Adipocyte (in vitro differentiated cells): ENCODE measurements around the gene MAN2B1.
"Not testable (repeated sequence)": the region's sequence is repeated elsewhere in the genome, so short reads cannot be mapped to it uniquely, and the experiment has no call there.

Experiments
- DNase-seq: peaks from one replicate; pipeline ENCODE4 v3.0.0-alpha.2; 2015; ENCODE audit warnings: low read depth
- H3K27me3 ChIP-seq: replicated peaks from 2 replicates; pipeline ENCODE4 v1.7.0; 2013; ENCODE audit warnings: mild to moderate bottlenecking, low read length, moderate library complexity; ENCODE audit not compliant: control insufficient read depth, insufficient read depth
- H3K36me3 ChIP-seq: 2 replicates; pipeline ENCODE4 v1.7.0; 2013; ENCODE audit warnings: low read length, mild to moderate bottlenecking, moderate library complexity; ENCODE audit not compliant: control insufficient read depth, insufficient read depth, severe bottlenecking
- H3K4me1 ChIP-seq: 2 replicates; pipeline ENCODE4 v1.7.0; 2013; ENCODE audit warnings: mild to moderate bottlenecking, low read length, moderate library complexity; ENCODE audit not compliant: control insufficient read depth, insufficient read depth
- H3K4me3 ChIP-seq: 2 replicates; pipeline ENCODE4 v1.7.0; 2013; ENCODE audit warnings: mild to moderate bottlenecking, low read length, moderate library complexity
- H3K9ac ChIP-seq: 2 replicates; pipeline ENCODE4 v1.7.0; 2013; ENCODE audit warnings: mild to moderate bottlenecking, low read length, moderate library complexity
- H3K9me3 ChIP-seq: 2 replicates; pipeline ENCODE4 v1.7.0; 2013; ENCODE audit warnings: mild to moderate bottlenecking, low read length, moderate library complexity; ENCODE audit not compliant: control insufficient read depth

Gene MAN2B1

DNA sequence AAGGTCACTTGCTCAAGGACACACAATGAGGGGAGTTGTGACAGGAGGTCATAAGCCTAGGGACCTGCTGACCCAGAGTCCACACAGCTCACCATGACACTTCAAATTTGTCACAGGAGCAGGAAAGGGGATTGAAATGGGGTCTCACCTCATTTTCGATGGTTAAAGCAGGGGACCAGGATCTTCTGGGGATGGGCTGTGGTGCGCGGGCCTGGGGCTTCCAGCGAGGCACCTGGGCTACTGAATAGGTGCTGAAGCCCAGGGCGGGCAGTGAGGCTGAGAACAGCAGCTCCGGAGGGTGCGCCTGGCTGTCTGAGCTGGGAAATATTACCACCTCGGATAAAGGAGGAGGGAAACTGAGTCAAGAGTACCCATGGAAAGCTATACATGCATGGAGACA is 11.0 kb downstream of the MAN2B1 start:
- DNase-seq, result no peak
- Histone ChIP-seq H3K4me1 (no peaks in the 10 kb centered on the region), H3K4me3 (no peak overlapping the region), H3K9me3 (no peaks in the 10 kb centered on the region), H3K9ac (no peak overlapping the region), H3K36me3 (peaks cover 52% of the 10 kb centered on the region), H3K27me3 (no peaks in the 10 kb centered on the region)

DNA sequence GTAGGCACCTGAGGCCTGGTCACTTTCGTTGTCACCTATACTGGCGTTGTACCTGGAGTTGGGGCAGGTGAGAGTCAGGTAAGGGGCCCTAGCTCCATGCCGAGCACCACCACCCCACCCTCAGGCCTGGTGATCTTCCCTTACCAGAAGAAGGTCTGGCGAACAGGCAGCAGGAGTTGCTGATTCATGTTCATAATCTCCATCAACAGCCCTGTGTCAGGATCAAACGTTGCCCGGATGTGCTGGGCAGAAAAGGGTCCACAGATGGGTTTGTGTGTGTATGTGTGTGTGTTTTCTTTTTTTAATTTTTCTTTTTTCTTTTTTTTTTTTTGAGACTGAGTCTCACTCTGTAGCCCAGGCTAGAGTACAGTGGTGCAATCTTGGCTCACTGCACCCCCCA is 14.3 kb downstream of the MAN2B1 start:
- no peak for DNase-seq
- no peak overlapping the region for H3K9ac ChIP-seq
- H3K4me1 ChIP-seq, result peaks cover 6% of the 10 kb centered on the region
- H3K36me3 ChIP-seq, result peaks cover 33% of the 10 kb centered on the region
- no peaks in the 10 kb centered on the region for H3K9me3 ChIP-seq
- no peak overlapping the region for H3K4me3 ChIP-seq
- no peaks in the 10 kb centered on the region for H3K27me3 ChIP-seq

DNA sequence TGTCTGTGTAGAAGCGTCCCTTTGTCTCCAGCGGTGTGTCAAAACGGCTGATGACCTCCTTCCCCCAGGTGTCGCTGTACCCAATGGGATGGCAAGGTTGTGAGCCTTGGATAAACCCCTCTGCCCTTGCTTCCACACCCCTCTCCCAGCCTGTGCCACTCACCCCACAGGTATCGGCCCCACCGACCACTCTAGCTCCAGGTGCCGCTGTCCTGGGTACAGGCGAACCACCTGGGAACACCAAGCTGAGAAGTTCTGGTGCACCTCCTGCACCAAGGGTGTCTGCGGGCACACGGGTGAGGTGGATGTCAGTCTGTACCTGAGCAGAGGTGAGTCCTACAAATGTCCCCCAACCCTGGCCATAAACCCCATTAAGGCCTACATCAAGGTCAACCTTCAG is 16.6 kb downstream of the MAN2B1 start:
- Histone ChIP-seq H3K9ac (no peak overlapping the region), H3K4me3 (no peak overlapping the region), H3K4me1 (peaks cover 6% of the 10 kb centered on the region), H3K9me3 (no peaks in the 10 kb centered on the region), H3K27me3 (no peaks in the 10 kb centered on the region), H3K36me3 (peaks cover 16% of the 10 kb centered on the region)
- no peak for DNase-seq

DNA sequence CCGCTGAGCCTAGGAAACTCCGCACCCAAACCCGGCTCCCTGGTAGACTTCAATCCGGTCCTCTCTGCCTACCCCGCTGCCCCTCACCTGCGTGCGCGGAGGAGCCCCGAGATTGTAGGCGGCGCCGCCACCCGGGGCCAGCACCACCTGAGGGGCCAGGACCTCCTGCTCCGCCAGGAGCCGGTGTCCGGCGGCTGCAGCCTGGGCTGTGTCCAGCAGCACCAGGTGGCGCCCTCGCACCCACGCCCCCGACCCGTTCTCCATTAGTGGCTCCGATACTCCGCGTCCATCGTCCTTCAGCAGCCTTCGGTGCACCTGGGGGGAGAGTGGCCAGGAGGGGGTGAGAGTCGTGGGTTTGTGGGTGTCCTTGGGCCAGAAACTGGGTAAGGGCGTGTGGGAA is 18.5 kb downstream of the MAN2B1 start:
- H3K27me3 ChIP-seq, result no peaks in the 10 kb centered on the region
- H3K9me3 ChIP-seq, result no peaks in the 10 kb centered on the region
- H3K4me1 ChIP-seq, result peaks cover 6% of the 10 kb centered on the region
- H3K36me3 ChIP-seq, result peaks cover 12% of the 10 kb centered on the region
- DNase-seq, result no peak
- no peak overlapping the region for H3K9ac ChIP-seq
- no peak overlapping the region for H3K4me3 ChIP-seq

DNA sequence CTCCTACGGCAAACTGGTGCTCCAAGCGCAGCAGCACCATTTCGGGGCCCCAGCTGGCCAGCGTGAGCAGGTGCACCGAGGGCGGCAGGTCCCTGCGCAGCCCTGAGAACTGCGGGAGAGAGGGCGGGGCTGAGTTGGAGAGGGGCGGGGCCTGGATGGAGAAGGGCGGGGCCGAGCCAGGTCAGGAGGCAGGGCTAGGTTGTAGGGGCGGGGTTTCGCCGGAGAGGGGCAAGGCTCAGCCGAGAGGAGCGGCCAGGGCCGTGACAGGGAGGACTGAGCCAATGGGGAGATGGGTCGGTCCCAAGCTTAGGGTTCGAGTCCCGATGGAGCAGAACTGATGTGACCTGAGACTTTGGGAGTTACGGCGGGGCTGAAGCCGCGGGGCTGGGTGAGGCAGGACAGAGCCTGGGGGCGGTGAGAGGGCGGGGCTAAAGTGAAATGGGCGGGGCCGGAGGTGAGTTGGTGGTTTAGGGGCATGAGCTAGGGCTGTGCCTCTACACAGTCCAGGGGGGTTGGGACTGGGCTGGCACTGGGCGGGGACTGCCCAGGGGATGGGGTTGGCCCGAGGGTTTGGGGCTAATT is 19.0 kb downstream of the MAN2B1 start:
- Histone ChIP-seq H3K27me3 (no peaks in the 10 kb centered on the region), H3K4me3 (no peak overlapping the region), H3K36me3 (peaks cover 12% of the 10 kb centered on the region), H3K9ac (no peak overlapping the region), H3K9me3 (no peaks in the 10 kb centered on the region), H3K4me1 (peaks cover 6% of the 10 kb centered on the region)
- peak; percentile 69 for DNase-seq

DNA sequence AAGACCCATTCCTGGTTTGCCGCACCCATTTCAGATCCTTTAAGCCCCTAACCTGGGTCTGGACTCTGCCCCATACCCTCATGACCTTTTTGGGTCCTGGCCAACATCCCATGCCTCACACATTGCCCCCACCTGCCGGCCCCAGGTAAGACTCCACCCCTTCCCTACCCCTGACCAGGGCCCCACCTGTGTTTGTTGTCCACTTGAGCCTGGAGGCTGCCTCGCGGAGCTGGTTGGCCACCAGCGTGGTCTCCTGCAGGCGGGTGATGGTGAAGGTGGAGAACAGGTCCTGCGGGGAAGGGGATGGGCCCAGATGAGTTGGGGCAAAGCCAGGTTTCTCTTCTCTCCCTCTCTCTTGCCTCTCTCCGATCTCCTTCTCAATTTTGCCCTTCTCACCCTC is 19.5 kb downstream of the MAN2B1 start:
- H3K27me3 ChIP-seq, result no peaks in the 10 kb centered on the region
- no peak overlapping the region for H3K9ac ChIP-seq
- H3K36me3 ChIP-seq, result peaks cover 10% of the 10 kb centered on the region
- H3K4me3 ChIP-seq, result no peak overlapping the region
- peaks cover 6% of the 10 kb centered on the region for H3K4me1 ChIP-seq
- DNase-seq, result no peak
- H3K9me3 ChIP-seq, result no peaks in the 10 kb centered on the region

DNA sequence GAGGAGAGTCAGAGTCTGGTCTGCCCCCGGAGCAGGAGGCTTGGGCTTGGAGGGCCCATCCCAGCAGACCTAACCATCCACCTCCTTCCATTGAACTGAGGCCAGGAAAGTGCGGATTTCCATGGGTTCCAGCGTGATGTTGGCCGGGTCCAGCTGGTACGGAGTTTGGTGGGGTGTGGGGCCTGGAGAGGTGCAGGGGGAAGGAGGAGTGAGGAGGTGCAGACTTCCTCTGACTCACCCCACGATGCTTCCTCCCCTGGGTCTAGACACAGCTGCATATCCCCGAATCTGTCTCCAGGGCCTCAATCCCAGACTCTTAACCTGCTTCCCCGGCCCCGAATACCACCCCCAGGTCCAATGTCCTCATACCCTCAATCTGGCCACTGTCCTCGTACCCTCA is 20.0 kb downstream of the MAN2B1 start:
- Histone ChIP-seq H3K36me3 (peaks cover 5% of the 10 kb centered on the region), H3K4me1 (peaks cover 6% of the 10 kb centered on the region)

DNA sequence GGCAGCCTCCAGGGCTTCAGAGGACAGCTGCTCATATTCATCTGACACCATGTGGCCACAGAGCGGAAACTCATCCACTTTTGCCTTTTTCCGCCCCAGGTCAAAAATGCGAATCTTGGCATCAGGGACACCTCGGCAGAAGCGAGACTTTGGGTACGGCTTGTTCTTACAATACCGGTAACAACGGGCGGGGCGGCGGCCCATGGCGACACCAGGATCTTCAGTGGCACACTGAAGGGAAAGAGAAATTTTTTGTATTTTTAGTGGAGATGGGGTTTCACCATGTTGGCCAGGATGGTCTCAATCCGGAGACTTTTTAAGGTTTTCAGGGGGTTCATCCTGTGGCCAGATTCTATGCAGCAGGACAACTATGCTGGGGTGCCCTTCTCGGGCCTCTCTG is 22.8 kb downstream of the MAN2B1 start:
- H3K36me3 ChIP-seq, H3K9me3 ChIP-seq, H3K27me3 ChIP-seq, DNase-seq, H3K4me3 ChIP-seq, H3K9ac ChIP-seq: not testable (repeated sequence)
- peaks cover 11% of the 10 kb centered on the region for H3K4me1 ChIP-seq

More for the DNA sequence above, 20.0 kb downstream of the MAN2B1 start:
- no peak overlapping the region for H3K4me3 ChIP-seq
- no peaks in the 10 kb centered on the region for H3K27me3 ChIP-seq
- no peaks in the 10 kb centered on the region for H3K9me3 ChIP-seq
- H3K9ac ChIP-seq, result no peak overlapping the region
- no peak for DNase-seq

DNA sequence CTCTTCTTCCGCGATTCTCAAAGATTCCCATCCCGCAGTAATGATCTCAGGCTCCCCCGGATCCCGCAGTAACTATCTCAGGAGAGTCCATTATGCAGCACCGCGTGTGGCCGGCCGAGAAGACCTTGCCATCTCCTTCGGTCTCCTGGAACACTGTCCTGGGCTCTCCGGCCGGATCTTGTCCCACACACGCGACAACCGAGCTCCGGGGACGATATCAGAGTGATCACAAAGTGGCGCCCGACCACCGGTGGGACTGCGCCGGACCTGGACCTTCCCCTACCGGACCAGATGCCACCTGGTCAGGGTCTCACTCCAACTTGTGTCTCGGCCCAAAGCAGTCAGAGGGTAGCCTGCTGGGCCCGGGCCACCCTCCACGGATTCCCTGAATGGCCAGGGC is 24.0 kb downstream of the MAN2B1 start:
- H3K27me3 ChIP-seq, result no peaks in the 10 kb centered on the region
- peaks cover 5% of the 10 kb centered on the region for H3K4me1 ChIP-seq
- no peak for DNase-seq
- no peaks in the 10 kb centered on the region for H3K36me3 ChIP-seq
- no peak overlapping the region for H3K4me3 ChIP-seq
- no peak overlapping the region for H3K9ac ChIP-seq
- no peaks in the 10 kb centered on the region for H3K9me3 ChIP-seq

DNA sequence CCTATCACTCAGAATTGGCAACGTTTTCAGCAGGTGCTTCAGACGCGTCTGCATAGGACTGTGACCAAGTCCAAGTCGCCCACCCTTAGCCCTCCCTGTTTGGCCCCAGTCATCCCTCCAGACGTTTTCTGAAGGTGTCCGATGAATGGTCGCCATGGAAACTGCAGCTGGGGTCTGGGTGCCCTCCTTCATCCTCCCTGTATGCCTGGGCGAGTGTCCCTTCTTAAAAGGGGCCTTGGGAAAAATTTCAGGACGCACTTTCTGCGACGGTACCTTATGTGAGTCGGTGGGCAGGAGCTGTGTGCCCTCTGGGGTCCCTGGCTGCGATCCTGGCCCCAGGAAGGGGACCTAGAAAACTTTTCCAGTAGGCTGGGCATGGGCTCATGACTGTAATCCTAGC is 25.1 kb downstream of the MAN2B1 start:
- Histone ChIP-seq H3K4me3 (no peak overlapping the region), H3K9ac (no peak overlapping the region), H3K9me3 (no peaks in the 10 kb centered on the region), H3K36me3 (no peaks in the 10 kb centered on the region), H3K27me3 (no peaks in the 10 kb centered on the region), H3K4me1 (peaks cover 5% of the 10 kb centered on the region)
- no peak for DNase-seq

DNA sequence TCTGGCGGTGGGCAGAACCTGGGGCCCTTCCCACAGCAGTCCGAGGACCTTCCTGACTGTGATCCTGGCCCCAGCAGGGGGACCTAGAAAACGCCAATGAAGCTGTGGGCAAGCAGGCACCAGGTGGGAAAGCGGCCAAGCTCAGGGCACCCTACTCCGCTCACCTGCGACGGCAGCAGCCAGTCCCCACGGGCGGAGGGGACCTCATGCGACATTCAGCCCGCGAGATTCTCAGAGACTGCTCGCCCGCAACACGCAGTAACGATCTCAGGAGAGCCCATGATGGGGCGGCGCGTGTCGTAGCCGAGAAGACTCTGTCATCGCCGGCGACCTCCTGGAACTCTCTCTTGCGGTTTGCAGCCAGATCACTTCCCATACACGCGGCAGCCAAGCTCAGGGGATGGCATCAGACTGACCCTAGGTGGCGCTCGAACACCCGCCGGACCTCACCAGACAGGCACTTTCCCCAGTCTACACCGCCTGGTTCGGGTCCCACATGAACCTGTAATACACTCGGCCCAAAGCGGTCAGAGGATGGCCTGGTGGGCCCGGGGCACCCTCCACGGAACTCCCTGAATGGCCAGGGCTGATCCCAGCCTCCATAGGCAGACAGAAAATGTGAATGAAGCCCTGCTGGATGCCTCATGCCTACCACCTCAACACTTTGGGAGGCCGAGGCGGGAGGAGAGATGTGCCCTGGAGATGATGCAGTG is 26.5 kb downstream of the MAN2B1 start:
- H3K4me1 ChIP-seq, result peaks cover 5% of the 10 kb centered on the region
- no peaks in the 10 kb centered on the region for H3K27me3 ChIP-seq
- peak overlapping the region; percentile 57 for H3K9ac ChIP-seq
- peak; percentile 84 for DNase-seq
- no peaks in the 10 kb centered on the region for H3K9me3 ChIP-seq
- no peaks in the 10 kb centered on the region for H3K36me3 ChIP-seq
- peak overlapping the region; percentile 41 for H3K4me3 ChIP-seq
